ENCODE measurements around the gene CFL1.
"Not testable (repeated sequence)": the region's sequence is repeated elsewhere in the genome, so short reads cannot be mapped to it uniquely, and the experiment has no call there.

CFL1 gene

GRCh38 chr11:65856689-65857499 lies 1.1 kb downstream of the CFL1 start:
- no peak for DNase-seq

GRCh38 chr11:65855927-65856363 lies 2.0 kb downstream of the CFL1 start:
- DNase-seq, result no peak

GRCh38 chr11:65854852-65855837 lies 2.8 kb downstream of the CFL1 start:
- no peak for DNase-seq

- DNase-seq, result no peak
Observed at GRCh38 chr11:65854161-65854592, 3.8 kb downstream of the CFL1 start.

- DNase-seq, result no peak
Observed at GRCh38 chr11:65853246-65853979, 4.6 kb downstream of the CFL1 start.

- DNase-seq, result no peak
Observed at GRCh38 chr11:65852508-65853245, 5.3 kb downstream of the CFL1 start.

- DNase-seq, result no peak
Observed at GRCh38 chr11:65851811-65852507, 6.0 kb downstream of the CFL1 start.

GRCh38 chr11:65851083-65851579 lies 6.8 kb downstream of the CFL1 start:
- no peak for DNase-seq

- DNase-seq, result no peak
Observed at GRCh38 chr11:65850217-65851082, 7.5 kb downstream of the CFL1 start.

GRCh38 chr11:65849771-65850216 lies 8.2 kb downstream of the CFL1 start:
- no peak for DNase-seq

GRCh38 chr11:65849366-65849765 lies 8.6 kb downstream of the CFL1 start:
- DNase-seq, result no peak

- not testable (repeated sequence) for DNase-seq
Observed at GRCh38 chr11:65848693-65849092, 9.3 kb downstream of the CFL1 start.

GRCh38 chr11:65847746-65848145 lies 10.2 kb downstream of the CFL1 start:
- no peak for DNase-seq

- DNase-seq, result no peak
Observed at GRCh38 chr11:65844231-65844872, 13.6 kb downstream of the CFL1 start.

- no peak for DNase-seq
Observed at GRCh38 chr11:65843811-65844210, 14.2 kb downstream of the CFL1 start.

- DNase-seq, result no peak
Observed at GRCh38 chr11:65842144-65842543, 15.8 kb downstream of the CFL1 start.

GRCh38 chr11:65834202-65834601 lies 23.8 kb downstream of the CFL1 start:
- DNase-seq, result no peak

GRCh38 chr11:65833297-65834030 lies 24.5 kb downstream of the CFL1 start, which contains the start of gene SNX32:
Gene SNX32, plus strand, starts transcription at chr11:65833963. Its CDS starts 103 bp downstream, at chr11:65834066.
- DNase-seq, result no peak

- not testable (repeated sequence) for DNase-seq
Observed at GRCh38 chr11:65832231-65832630, 25.7 kb downstream of the CFL1 start.

Measured in SIG-M5 (cell line).